ENCODE measurements around the gene ALDH4A1. TPM values are rescaled to one million over a fixed set of nuclear protein-coding genes. Genes with fewer than 3 reads are reported as not detected.

Gene ALDH4A1
- total RNA-seq, 1 donor from 2014 or later = 21.8 TPM

GRCh38 chr1:18915341-18915740, 13.0 kb upstream of the ALDH4A1 start:
- Histone ChIP-seq H2AFZ (replicated peaks) (no peak overlapping the region), H4K20me1 (ENCODE audit: low read depth) (no peaks in the 10 kb centered on the region), H3K27ac (no peak overlapping the region), H3K27me3 (no peaks in the 10 kb centered on the region), H3K4me1 (no peaks in the 10 kb centered on the region), H3K79me2 (ENCODE audit: low read depth) (no peaks in the 10 kb centered on the region), H3K9me3 (ENCODE audit: low read depth) (no peaks in the 10 kb centered on the region), H3F3A (ENCODE audit: low read depth) (no peaks in the 10 kb centered on the region), H3K4me3 (no peak overlapping the region), H3K9ac (no peak overlapping the region), H3K36me3 (no peaks in the 10 kb centered on the region), H3K4me2 (no peak overlapping the region)
- no peak overlapping the region for H3K4me3 Mint-ChIP-seq
- H3K27me3 Mint-ChIP-seq (ENCODE audit: insufficient read depth, low read depth) = no peaks in the 10 kb centered on the region
- TF ChIP-seq, protein P1, sequence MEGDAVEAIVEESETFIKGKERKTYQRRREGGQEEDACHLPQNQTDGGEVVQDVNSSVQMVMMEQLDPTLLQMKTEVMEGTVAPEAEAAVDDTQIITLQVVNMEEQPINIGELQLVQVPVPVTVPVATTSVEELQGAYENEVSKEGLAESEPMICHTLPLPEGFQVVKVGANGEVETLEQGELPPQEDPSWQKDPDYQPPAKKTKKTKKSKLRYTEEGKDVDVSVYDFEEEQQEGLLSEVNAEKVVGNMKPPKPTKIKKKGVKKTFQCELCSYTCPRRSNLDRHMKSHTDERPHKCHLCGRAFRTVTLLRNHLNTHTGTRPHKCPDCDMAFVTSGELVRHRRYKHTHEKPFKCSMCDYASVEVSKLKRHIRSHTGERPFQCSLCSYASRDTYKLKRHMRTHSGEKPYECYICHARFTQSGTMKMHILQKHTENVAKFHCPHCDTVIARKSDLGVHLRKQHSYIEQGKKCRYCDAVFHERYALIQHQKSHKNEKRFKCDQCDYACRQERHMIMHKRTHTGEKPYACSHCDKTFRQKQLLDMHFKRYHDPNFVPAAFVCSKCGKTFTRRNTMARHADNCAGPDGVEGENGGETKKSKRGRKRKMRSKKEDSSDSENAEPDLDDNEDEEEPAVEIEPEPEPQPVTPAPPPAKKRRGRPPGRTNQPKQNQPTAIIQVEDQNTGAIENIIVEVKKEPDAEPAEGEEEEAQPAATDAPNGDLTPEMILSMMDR (IDR thresholded peaks at IDR 0.05) = no peak
- TF ChIP-seq EZH2phosphoT487 (IDR thresholded peaks at IDR 0.05) (no peak), EZH2 (IDR thresholded peaks at IDR 0.05) (no peak)
- DNase-seq (ENCODE audit: low spot score) = no peak
- no peak overlapping the region for H3K27ac Mint-ChIP-seq
- no peaks in the 10 kb centered on the region for H3K36me3 Mint-ChIP-seq
- peaks cover 13% of the 10 kb centered on the region for H3K4me1 Mint-ChIP-seq
- no peaks in the 10 kb centered on the region for H3K9me3 Mint-ChIP-seq

- no peak overlapping the region for H3K9ac ChIP-seq
- H3K27ac Mint-ChIP-seq = no peak overlapping the region
Observed at GRCh38 chr1:18913065-18913835, 10.9 kb upstream of the ALDH4A1 start.

DNA sequence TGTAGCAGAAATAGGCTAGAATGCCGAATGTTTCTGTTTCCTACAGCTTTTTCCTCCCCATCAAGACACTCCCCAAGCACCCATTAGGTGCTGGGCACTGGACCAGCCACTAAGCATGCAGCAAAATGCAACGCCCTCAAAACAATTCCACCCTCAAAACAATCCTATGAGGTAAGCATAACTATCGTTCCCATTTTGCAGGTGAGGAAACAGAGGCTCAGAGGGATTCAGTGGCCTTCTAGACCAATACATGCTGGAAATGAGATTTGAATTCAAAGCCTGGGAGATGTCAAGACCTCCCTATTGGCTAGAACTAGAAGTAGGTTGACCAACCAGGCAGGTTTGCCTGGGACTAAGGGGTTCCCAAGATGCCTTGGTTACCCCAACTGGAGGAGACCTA, 10.2 kb upstream of the ALDH4A1 start:
- Mint-ChIP-seq H3K27me3 (ENCODE audit: insufficient read depth, low read depth) (peaks cover 2% of the 10 kb centered on the region), H3K27ac (no peak overlapping the region), H3K4me1 (peaks cover 14% of the 10 kb centered on the region), H3K9me3 (no peaks in the 10 kb centered on the region), H3K36me3 (no peaks in the 10 kb centered on the region), H3K4me3 (no peak overlapping the region)
- DNase-seq (ENCODE audit: low spot score) = no peak
- H3K9me3 ChIP-seq (ENCODE audit: low read depth) = no peaks in the 10 kb centered on the region
- no peak overlapping the region for H3K4me2 ChIP-seq
- H3K36me3 ChIP-seq = no peaks in the 10 kb centered on the region
- no peaks in the 10 kb centered on the region for H4K20me1 ChIP-seq (ENCODE audit: low read depth)
- H3K9ac ChIP-seq = no peak overlapping the region
- H3K79me2 ChIP-seq (ENCODE audit: low read depth) = no peaks in the 10 kb centered on the region
- no peak overlapping the region for H3K27ac ChIP-seq
- H3F3A ChIP-seq (ENCODE audit: low read depth) = no peaks in the 10 kb centered on the region
- no peak overlapping the region for H3K4me3 ChIP-seq
- H3K4me1 ChIP-seq = peaks cover 4% of the 10 kb centered on the region
- peak overlapping the region; percentile 59 for H2AFZ ChIP-seq (replicated peaks)
- no peaks in the 10 kb centered on the region for H3K27me3 ChIP-seq
- TF ChIP-seq EZH2phosphoT487 (IDR thresholded peaks at IDR 0.05) = no peak
- TF ChIP-seq, protein P1 (IDR thresholded peaks at IDR 0.05) = no peak
- TF ChIP-seq EZH2 (IDR thresholded peaks at IDR 0.05) = no peak

More at GRCh38 chr1:18913065-18913835, 10.9 kb upstream of the ALDH4A1 start:
- Mint-ChIP-seq H3K36me3 (no peaks in the 10 kb centered on the region), H3K27me3 (ENCODE audit: insufficient read depth, low read depth) (no peaks in the 10 kb centered on the region), H3K4me3 (no peak overlapping the region), H3K9me3 (no peaks in the 10 kb centered on the region), H3K4me1 (peaks cover 9% of the 10 kb centered on the region)
- Histone ChIP-seq H3K79me2 (ENCODE audit: low read depth) (no peaks in the 10 kb centered on the region), H3K9me3 (ENCODE audit: low read depth) (no peaks in the 10 kb centered on the region), H3K4me2 (no peak overlapping the region), H3K27ac (no peak overlapping the region), H3K4me1 (no peaks in the 10 kb centered on the region), H3F3A (ENCODE audit: low read depth) (no peaks in the 10 kb centered on the region), H3K36me3 (no peaks in the 10 kb centered on the region), H2AFZ (replicated peaks) (peak overlapping the region; percentile 59), H3K27me3 (no peaks in the 10 kb centered on the region), H4K20me1 (ENCODE audit: low read depth) (no peaks in the 10 kb centered on the region), H3K4me3 (no peak overlapping the region)
- DNase-seq (ENCODE audit: low spot score) = peak; percentile 90
- TF ChIP-seq EZH2 (IDR thresholded peaks at IDR 0.05) (no peak), EZH2phosphoT487 (IDR thresholded peaks at IDR 0.05) (no peak)
- TF ChIP-seq, protein P1 (IDR thresholded peaks at IDR 0.05) = peak; percentile 99
